Fibroblast of mammary gland (primary cell): Measurements from ENCODE around the gene PTPRN2.

Experiments
- DNase-seq: peaks from one replicate; pipeline ENCODE4 v3.0.0-alpha.2; 2010; ENCODE audit warnings: low read depth
- H3K4me3 ChIP-seq: 2 replicates; pipeline ENCODE4 v1.5.1; 2011; ENCODE audit warnings: low read depth, mild to moderate bottlenecking, low read length, moderate library complexity; ENCODE audit not compliant: control insufficient read depth
- CTCF ChIP-seq: conservative IDR thresholded peaks from 2 replicates; pipeline ENCODE4 v1.5.1; 2011; ENCODE audit warnings: low read depth, low read length, inconsistent platforms; ENCODE audit not compliant: control insufficient read depth, insufficient read depth

The PTPRN2 gene

GRCh38 chr7:158259141-158259540, 328.5 kb downstream of the PTPRN2 start:
- no peak overlapping the region for H3K4me3 ChIP-seq
- TF ChIP-seq CTCF = no peak
- DNase-seq = no peak

DNA sequence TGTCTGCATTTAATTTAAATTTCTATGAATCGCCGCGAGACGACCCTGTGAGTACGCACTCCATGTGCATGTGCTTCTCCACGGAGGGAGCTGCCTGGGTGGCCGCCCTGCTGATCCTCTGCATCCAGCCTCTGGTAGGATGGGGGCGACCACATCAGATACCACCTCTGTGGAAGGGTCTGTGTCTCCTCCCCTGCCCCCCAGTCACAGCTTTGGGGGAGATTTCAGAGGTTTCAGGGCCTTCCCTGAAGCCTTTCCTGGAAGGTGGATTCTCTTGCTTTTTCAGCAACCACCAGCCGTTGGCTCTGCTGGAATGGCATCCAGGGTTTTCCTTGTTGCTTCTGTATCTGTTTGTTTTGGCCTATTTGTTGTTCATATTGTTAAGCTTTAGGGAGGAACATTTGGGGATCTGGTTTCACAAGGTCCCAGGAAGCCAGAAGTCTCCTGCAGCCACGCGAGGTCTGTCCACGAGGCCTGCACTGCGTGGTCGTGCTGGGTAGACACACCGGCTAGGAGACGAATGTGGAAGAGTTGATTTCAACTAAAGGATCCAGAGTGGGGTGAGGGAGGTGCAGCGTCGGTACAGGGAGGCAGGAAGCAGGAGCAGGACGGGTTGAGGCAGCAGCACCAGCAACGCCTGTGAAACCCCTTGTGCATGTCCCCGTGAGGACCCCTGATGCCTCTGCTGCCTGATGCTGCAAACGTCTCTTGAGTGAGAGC, 329.1 kb downstream of the PTPRN2 start:
- no peak for DNase-seq
- no peak overlapping the region for H3K4me3 ChIP-seq
- no peak for TF ChIP-seq CTCF

GRCh38 chr7:158257516-158258410, 329.9 kb downstream of the PTPRN2 start:
- no peak for TF ChIP-seq CTCF
- no peak for DNase-seq
- H3K4me3 ChIP-seq = no peak overlapping the region

DNA sequence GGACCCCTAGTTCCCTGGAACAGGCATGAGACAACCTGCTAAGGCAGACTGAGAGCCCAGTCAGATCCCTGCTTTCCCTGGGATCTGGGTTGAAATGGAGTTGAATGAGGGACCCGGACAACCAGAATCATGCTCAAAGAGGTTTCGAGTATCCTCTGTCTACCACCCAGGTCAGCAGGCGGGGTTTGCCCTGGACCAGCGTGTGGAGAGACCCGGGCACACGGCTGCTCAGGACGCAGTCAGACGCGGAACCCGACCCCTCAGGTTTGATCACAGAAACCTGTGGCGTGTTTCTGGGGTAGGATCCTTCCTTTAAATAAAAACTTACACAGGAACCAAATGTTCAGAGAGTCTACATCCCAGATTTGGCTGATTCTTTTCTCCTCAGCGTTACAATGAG, 330.6 kb downstream of the PTPRN2 start:
- DNase-seq = no peak
- no peak for TF ChIP-seq CTCF
- no peak overlapping the region for H3K4me3 ChIP-seq

DNA sequence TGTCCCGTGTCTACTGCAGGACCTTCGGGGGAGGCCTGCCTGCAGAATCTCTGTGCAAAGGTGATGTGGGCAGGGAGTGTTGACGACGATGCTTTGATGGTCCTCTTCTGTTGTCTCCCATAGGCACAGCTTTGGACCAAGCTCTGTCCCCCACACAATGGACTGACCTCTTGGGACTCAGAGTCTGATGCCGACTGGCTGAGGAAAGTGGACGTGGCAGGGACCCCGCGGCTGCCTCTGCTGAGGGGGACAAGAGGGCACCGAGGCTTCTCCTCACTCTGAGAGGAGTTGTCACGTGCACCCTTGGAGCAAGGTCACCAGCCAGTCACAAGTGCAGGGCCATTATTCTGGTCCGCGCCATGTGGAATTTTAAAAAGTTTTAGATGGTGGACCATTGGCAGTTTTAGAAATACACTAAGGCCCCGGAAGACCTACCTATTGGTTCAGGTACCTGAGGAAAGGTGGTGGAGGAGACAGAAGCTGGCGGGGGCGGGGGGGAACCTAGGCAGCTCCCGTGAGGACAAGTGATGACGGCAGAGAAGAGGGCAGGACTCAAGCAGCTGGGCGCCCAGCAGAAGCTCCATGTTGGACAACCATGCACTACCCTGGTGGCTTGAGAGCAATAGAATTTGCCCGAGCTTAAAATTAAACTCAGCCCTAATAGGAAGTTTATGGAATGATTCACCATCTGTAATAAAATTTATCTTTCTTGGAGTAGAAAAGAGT, 331.4 kb downstream of the PTPRN2 start:
- TF ChIP-seq CTCF = no peak
- DNase-seq = no peak
- no peak overlapping the region for H3K4me3 ChIP-seq

DNA sequence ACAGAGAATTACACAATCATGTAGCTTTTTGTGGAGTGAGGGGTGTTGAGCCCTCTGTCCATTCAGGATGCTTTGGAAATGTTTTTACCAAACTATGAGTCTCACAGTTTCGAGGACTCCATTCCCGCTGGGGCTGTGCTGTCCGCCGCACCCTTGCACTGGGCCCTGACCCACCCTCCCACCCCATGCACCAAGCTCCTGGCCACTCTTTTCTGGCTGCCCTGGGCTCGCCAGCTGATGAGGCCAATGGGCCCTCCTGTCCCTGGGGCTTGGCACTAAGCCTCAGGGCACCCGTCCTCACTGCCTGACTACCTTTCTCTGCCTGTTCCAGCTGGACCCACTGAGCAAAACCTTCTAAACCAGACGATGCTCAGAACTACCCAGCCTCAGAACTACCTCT, 332.1 kb downstream of the PTPRN2 start:
- no peak for DNase-seq
- TF ChIP-seq CTCF = no peak
- no peak overlapping the region for H3K4me3 ChIP-seq
